AG04450 (cell line): Measurements from ENCODE around the gene NFIA. TPM values are rescaled to one million over a fixed set of nuclear protein-coding genes. Genes with fewer than 3 reads are reported as not detected.

ENCODE experiments used
- CTCF ChIA-PET: fragments of 300-600, 350-600 bp; formaldehyde crosslinking; extraction: SDS; loops from one replicate; lab custom pipeline; 2022; ENCODE audit warnings: antibody characterized with exemption, inconsistent platforms; lab: Charles Lee
- POLR2A ChIA-PET: fragments of 350-600 bp; formaldehyde crosslinking; extraction: SDS; loops from one replicate; lab custom pipeline; 2021; ENCODE audit warnings: antibody characterized with exemption, inconsistent platforms; lab: Yijun Ruan, JAX
- DNase-seq: peaks from one replicate; pipeline ENCODE4 v3.0.0-alpha.2; 2011; ENCODE audit warnings: low read depth, low spot score
- H3K27ac ChIP-seq: one replicate; pipeline ENCODE4 v1.5.1; 2012; ENCODE audit warnings: low read depth, low read length, control low read depth
- H3K27me3 ChIP-seq: one replicate; pipeline ENCODE4 v1.6.0; 2012; ENCODE audit warnings: low read length; ENCODE audit not compliant: control insufficient read depth, insufficient read depth
- H3K4me3 ChIP-seq: 2 replicates; pipeline ENCODE4 v1.5.1; 2011; ENCODE audit warnings: mild to moderate bottlenecking, low read depth, low read length, control low read depth
- H3K9me3 ChIP-seq: 2 replicates; pipeline ENCODE4 v1.5.1; 2012; ENCODE audit warnings: low read length; ENCODE audit not compliant: control insufficient read depth, insufficient read depth
- CTCF ChIP-seq: IDR thresholded peaks from 2 replicates; pipeline ENCODE4 v1.5.1; 2011; ENCODE audit warnings: low read depth, low read length, control low read depth, inconsistent platforms
- polyA plus RNA-seq: library from polyadenylated mRNA; depleted of rRNA; stranded (reverse); fragments of >200 nt; gene quantifications from 2 replicates; pipeline ENCODE4 v1.2.3, GENCODE V29; 2011

NFIA gene
- polyA plus RNA-seq, 1 experiment = 3.9 TPM

GRCh38 chr1:61097317-61097716, 15.0 kb downstream of the NFIA start:
- no peaks in the 10 kb centered on the region for H3K27me3 ChIP-seq
- no peak overlapping the region for H3K27ac ChIP-seq
- CTCF ChIA-PET = interaction anchor here (1.7 kb wide), 1 partner anchor 48 kb away, joined by 6 read pairs; no protein-coding TSS in a partner anchor
- no peak overlapping the region for H3K4me3 ChIP-seq
- H3K9me3 ChIP-seq = no peaks in the 10 kb centered on the region
- POLR2A ChIA-PET = no interaction called here
- no peak for TF ChIP-seq CTCF
- no peak for DNase-seq

- POLR2A ChIA-PET = no interaction called here
- Histone ChIP-seq H3K4me3 (no peak overlapping the region), H3K27ac (no peak overlapping the region), H3K9me3 (no peaks in the 10 kb centered on the region), H3K27me3 (no peaks in the 10 kb centered on the region)
- CTCF ChIA-PET = interaction anchor here (0.5 to 1.7 kb wide), 3 partner anchors 17 to 143 kb away, joined by 5 to 6 read pairs (median 5); no protein-coding TSS in a partner anchor
- no peak for DNase-seq
- no peak for TF ChIP-seq CTCF
Measured at GRCh38 chr1:61097722-61098121, 15.4 kb downstream of the NFIA start.

- H3K4me3 ChIP-seq = no peak overlapping the region
- H3K9me3 ChIP-seq = no peaks in the 10 kb centered on the region
- TF ChIP-seq CTCF = no peak
- H3K27ac ChIP-seq = no peak overlapping the region
- POLR2A ChIA-PET = no interaction called here
- no peak for DNase-seq
- no peaks in the 10 kb centered on the region for H3K27me3 ChIP-seq
- CTCF ChIA-PET = interaction anchor here (1.1 to 1.7 kb wide), 3 partner anchors 18 to 67 kb away, joined by 3 to 6 read pairs (median 5); no protein-coding TSS in a partner anchor
Measured at GRCh38 chr1:61098333-61098732, 16.0 kb downstream of the NFIA start.

GRCh38 chr1:61098906-61099437, 16.6 kb downstream of the NFIA start:
- CTCF ChIA-PET = interaction anchor here (1.1 to 1.7 kb wide), 2 partner anchors 49 to 66 kb away, joined by 3 to 6 read pairs; no protein-coding TSS in a partner anchor
- no peaks in the 10 kb centered on the region for H3K9me3 ChIP-seq
- H3K4me3 ChIP-seq = no peak overlapping the region
- DNase-seq = no peak
- H3K27me3 ChIP-seq = no peaks in the 10 kb centered on the region
- no peak overlapping the region for H3K27ac ChIP-seq
- POLR2A ChIA-PET = no interaction called here
- TF ChIP-seq CTCF = no peak

GRCh38 chr1:61100578-61100977, 18.2 kb downstream of the NFIA start:
- Histone ChIP-seq H3K27ac (no peak overlapping the region), H3K9me3 (no peaks in the 10 kb centered on the region), H3K4me3 (no peak overlapping the region), H3K27me3 (no peaks in the 10 kb centered on the region)
- POLR2A ChIA-PET = no interaction called here
- no peak for TF ChIP-seq CTCF
- CTCF ChIA-PET = interaction anchor here (0.7 to 1.3 kb wide), 3 partner anchors 8 to 206 kb away, joined by 3 read pairs; no protein-coding TSS in a partner anchor
- DNase-seq = no peak
